Peyer's patch (tissue), 4 donors: ENCODE data around the gene SNTG2.

Experiments used
- POLR2A ChIP-seq, 2 donors: fragments of 450-650 bp; IDR thresholded peaks; one replicate each; pipeline ENCODE4 v1.5.1; 2017; ENCODE audit warnings: antibody characterized with exemption in 2 of 2, mild to moderate bottlenecking in 2 of 2, moderate library complexity in 2 of 2
- TF ChIP-seq, protein P1 (sequence below), 6 experiments: fragments of 450-650 bp in 4 of 6; fragments of 200-600 bp in 2 of 6; sonication (generic) in 1 of 6; IDR thresholded peaks; one replicate each; pipeline ENCODE4 v1.5.1; 2017 to 2019; ENCODE audit warnings: antibody characterized with exemption in 6 of 6, mild to moderate bottlenecking in 3 of 6, moderate library complexity in 1 of 6

DNA sequence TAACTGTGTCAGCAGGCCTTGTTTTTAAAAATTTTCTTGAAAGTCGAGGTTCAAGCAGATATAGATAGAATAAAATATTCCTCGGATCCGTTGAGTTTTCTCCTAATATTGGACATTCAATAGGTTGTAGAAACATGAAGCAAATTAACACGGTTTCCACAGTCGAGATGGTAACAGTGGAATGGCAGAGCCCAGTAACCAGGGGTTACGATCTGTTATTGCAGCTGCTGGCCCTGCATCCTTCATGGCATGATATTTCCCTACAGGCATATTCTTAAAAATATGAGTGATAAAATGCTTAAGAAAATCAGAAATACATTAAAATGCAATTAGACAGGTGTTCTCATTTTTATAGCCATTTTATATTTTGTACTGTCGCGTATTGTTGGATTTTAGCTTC is 117.6 kb downstream of the SNTG2 start:
- TF ChIP-seq, protein P1, sequence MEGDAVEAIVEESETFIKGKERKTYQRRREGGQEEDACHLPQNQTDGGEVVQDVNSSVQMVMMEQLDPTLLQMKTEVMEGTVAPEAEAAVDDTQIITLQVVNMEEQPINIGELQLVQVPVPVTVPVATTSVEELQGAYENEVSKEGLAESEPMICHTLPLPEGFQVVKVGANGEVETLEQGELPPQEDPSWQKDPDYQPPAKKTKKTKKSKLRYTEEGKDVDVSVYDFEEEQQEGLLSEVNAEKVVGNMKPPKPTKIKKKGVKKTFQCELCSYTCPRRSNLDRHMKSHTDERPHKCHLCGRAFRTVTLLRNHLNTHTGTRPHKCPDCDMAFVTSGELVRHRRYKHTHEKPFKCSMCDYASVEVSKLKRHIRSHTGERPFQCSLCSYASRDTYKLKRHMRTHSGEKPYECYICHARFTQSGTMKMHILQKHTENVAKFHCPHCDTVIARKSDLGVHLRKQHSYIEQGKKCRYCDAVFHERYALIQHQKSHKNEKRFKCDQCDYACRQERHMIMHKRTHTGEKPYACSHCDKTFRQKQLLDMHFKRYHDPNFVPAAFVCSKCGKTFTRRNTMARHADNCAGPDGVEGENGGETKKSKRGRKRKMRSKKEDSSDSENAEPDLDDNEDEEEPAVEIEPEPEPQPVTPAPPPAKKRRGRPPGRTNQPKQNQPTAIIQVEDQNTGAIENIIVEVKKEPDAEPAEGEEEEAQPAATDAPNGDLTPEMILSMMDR (IDR thresholded peaks at IDR 0.05): no peak
- no peak for TF ChIP-seq POLR2A (IDR thresholded peaks at IDR 0.05)
